Astrocyte (in vitro differentiated cells and primary cell): Measurements from ENCODE around the gene UBALD2.

Experiments
- CTCF ChIP-seq: IDR thresholded peaks from 2 replicates; pipeline ENCODE4 v1.5.1; 2011; ENCODE audit warnings: low read depth, mild to moderate bottlenecking, inconsistent platforms, low read length, moderate library complexity; ENCODE audit not compliant: insufficient read depth
- EZH2 ChIP-seq: IDR thresholded peaks from 2 replicates; pipeline ENCODE4 v1.6.1; 2012; ENCODE audit warnings: mild to moderate bottlenecking, low read length, inconsistent platforms; ENCODE audit not compliant: insufficient read depth

GRCh38 chr17:76241204-76241538, 24.0 kb upstream of the UBALD2 start:
- TF ChIP-seq CTCF (no peak), EZH2 (peak; percentile 5)
